ENCODE measurements around the gene PRR19. TPM values are rescaled to one million over a fixed set of nuclear protein-coding genes. Genes with fewer than 3 reads are reported as not detected.
"Not testable (repeated sequence)": the region's sequence is repeated elsewhere in the genome, so short reads cannot be mapped to it uniquely, and the experiment has no call there.

PRR19 gene
- total RNA-seq, 2 donors from 2014 or later = 0.59 TPM; not detected in 1

- TF ChIP-seq, protein P1, sequence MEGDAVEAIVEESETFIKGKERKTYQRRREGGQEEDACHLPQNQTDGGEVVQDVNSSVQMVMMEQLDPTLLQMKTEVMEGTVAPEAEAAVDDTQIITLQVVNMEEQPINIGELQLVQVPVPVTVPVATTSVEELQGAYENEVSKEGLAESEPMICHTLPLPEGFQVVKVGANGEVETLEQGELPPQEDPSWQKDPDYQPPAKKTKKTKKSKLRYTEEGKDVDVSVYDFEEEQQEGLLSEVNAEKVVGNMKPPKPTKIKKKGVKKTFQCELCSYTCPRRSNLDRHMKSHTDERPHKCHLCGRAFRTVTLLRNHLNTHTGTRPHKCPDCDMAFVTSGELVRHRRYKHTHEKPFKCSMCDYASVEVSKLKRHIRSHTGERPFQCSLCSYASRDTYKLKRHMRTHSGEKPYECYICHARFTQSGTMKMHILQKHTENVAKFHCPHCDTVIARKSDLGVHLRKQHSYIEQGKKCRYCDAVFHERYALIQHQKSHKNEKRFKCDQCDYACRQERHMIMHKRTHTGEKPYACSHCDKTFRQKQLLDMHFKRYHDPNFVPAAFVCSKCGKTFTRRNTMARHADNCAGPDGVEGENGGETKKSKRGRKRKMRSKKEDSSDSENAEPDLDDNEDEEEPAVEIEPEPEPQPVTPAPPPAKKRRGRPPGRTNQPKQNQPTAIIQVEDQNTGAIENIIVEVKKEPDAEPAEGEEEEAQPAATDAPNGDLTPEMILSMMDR (IDR thresholded peaks at IDR 0.05) = no peak
- no peak for DNase-seq (ENCODE audit: low spot score)
- H3K27ac ChIP-seq = no peak overlapping the region
Measured at GRCh38 chr19:42335374-42335936, 33.5 kb downstream of the PRR19 start.

DNA sequence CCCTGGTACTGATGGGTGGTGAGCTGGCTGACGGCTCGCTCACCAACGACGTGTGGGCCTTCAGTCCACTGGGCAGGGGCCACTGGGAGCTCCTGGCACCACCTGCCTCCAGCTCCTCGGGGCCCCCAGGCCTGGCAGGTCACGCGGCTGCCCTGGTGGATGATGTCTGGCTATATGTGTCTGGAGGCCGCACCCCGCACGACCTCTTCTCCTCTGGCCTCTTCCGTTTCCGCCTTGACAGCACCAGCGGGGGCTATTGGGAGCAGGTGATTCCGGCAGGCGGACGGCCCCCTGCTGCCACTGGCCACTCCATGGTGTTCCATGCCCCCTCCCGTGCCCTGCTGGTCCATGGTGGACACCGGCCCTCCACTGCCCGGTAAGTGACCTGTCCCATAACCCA is 34.0 kb downstream of the PRR19 start:
- no peak for DNase-seq (ENCODE audit: low spot score)
- H3K27me3 ChIP-seq = no peaks in the 10 kb centered on the region
- H3K27ac ChIP-seq = no peak overlapping the region
- TF ChIP-seq, protein P1 (IDR thresholded peaks at IDR 0.05) = no peak
- H3K36me3 ChIP-seq = peaks cover 17% of the 10 kb centered on the region
- H3K9me3 ChIP-seq = no peaks in the 10 kb centered on the region
- H3K4me1 ChIP-seq = no peaks in the 10 kb centered on the region
- no peak overlapping the region for H3K4me3 ChIP-seq

More at GRCh38 chr19:42335374-42335936, 33.5 kb downstream of the PRR19 start:
- no peaks in the 10 kb centered on the region for H3K27me3 ChIP-seq
- no peak overlapping the region for H3K4me3 ChIP-seq
- H3K36me3 ChIP-seq = peaks cover 17% of the 10 kb centered on the region
- H3K9me3 ChIP-seq = no peaks in the 10 kb centered on the region
- H3K4me1 ChIP-seq = no peaks in the 10 kb centered on the region

DNA sequence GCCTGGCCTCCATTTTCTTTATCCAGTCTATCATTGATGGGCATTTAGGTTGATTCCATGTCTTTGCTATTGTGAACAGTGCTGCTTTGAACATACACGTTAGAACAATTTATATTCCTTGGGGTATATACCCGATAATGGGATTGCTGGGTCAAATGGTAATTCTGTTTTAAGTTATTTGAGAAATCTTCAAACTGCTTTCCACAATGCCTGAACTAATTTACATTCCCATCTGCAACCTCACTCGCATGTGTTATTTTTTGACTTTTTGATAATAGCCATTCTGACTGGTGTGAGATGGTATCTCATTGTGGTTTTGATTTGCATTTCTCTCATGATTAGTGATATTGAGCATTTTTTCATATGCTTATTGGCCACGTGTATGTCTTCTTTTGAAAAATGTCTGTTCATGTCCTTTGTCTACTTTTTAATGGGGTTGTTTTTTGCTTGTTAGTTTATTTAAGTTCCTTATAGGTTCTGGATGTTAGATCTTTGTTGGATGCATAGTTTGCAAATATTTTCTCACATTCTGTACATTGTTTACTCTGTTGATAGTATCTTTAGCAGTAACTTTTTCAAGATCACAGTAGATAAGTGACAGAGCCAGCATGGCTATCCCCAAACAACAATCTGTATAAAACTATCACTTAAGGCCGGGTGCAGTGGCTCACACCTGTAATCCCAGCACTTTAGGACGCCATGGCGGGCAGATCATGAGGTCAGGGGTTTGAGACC is 37.4 kb downstream of the PRR19 start:
- H3K4me1 ChIP-seq; H3K27ac ChIP-seq; H3K4me3 ChIP-seq; H3K9me3 ChIP-seq; DNase-seq (ENCODE audit: low spot score); H3K27me3 ChIP-seq: not testable (repeated sequence)
- H3K36me3 ChIP-seq = peaks cover 27% of the 10 kb centered on the region

DNA sequence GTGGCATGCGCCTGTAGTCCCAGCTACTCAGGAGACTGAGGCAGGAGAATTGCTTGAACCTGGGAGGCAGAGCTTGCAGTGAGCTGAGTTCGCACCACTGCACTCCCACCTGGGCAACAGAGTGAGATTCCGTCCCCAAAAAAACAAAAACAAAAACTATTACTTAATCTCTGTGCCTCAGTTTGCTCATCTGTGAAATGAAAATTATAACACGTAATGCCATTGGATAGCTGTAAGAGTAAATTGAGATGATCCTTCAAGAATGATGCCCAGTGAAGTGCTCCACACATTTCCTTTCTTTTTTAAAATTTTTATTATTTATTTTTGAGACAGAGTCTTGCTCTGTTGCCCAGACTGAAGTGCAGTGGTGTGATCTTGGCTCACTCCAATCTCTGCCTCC is 38.0 kb downstream of the PRR19 start:
- H3K9me3 ChIP-seq; H3K27ac ChIP-seq; H3K4me1 ChIP-seq; H3K27me3 ChIP-seq; H3K4me3 ChIP-seq; DNase-seq (ENCODE audit: low spot score): not testable (repeated sequence)
- peaks cover 32% of the 10 kb centered on the region for H3K36me3 ChIP-seq

GRCh38 chr19:42343344-42344110 is 41.6 kb downstream of the PRR19 start:
- Histone ChIP-seq H3K4me1 (no peaks in the 10 kb centered on the region), H3K27me3 (no peaks in the 10 kb centered on the region), H3K36me3 (peaks cover 19% of the 10 kb centered on the region), H3K27ac (no peak overlapping the region), H3K4me3 (no peak overlapping the region), H3K9me3 (no peaks in the 10 kb centered on the region)
- TF ChIP-seq, protein P1 (IDR thresholded peaks at IDR 0.05) = no peak
- no peak for DNase-seq (ENCODE audit: low spot score)

- DNase-seq (ENCODE audit: low spot score) = no peak
Measured at GRCh38 chr19:42344336-42344893, 42.5 kb downstream of the PRR19 start.

More at GRCh38 chr19:42344336-42344893, 42.5 kb downstream of the PRR19 start:
- H3K4me1 ChIP-seq = no peaks in the 10 kb centered on the region
- no peaks in the 10 kb centered on the region for H3K9me3 ChIP-seq
- no peak overlapping the region for H3K27ac ChIP-seq
- TF ChIP-seq, protein P1 (IDR thresholded peaks at IDR 0.05) = no peak
- peaks cover 19% of the 10 kb centered on the region for H3K36me3 ChIP-seq
- no peak overlapping the region for H3K4me3 ChIP-seq
- no peaks in the 10 kb centered on the region for H3K27me3 ChIP-seq
